ENCODE results near the gene EBF3. TPM values are rescaled to one million over a fixed set of nuclear protein-coding genes. Genes with fewer than 3 reads are reported as not detected.
A peak's percentile ranks its signal among the peaks of the same experiment; 100 is the strongest.

EBF3 gene
- total RNA-seq, 1 donor from 2014 or later, result not detected

GRCh38 chr10:129842031-129842430, 122.0 kb downstream of the EBF3 start:
- ATAC-seq, result no peak
- no peak for DNase-seq (ENCODE audit: low spot score)

- ATAC-seq (no peak), DNase-seq (ENCODE audit: low spot score) (no peak)
Measured at GRCh38 chr10:129841590-129841989, 122.5 kb downstream of the EBF3 start.

- DNase-seq (ENCODE audit: low spot score) (no peak), ATAC-seq (no peak)
Measured at GRCh38 chr10:129841071-129841470, 123.0 kb downstream of the EBF3 start.

- DNase-seq (ENCODE audit: low spot score) (no peak), ATAC-seq (no peak)
Measured at GRCh38 chr10:129840196-129840590, 123.9 kb downstream of the EBF3 start.

- DNase-seq (ENCODE audit: low spot score) (no peak), ATAC-seq (no peak)
Measured at GRCh38 chr10:129839285-129840195, 124.5 kb downstream of the EBF3 start.

GRCh38 chr10:129838794-129839193, 125.3 kb downstream of the EBF3 start:
- no peak for ATAC-seq
- no peak for DNase-seq (ENCODE audit: low spot score)

GRCh38 chr10:129837909-129838582, 126.0 kb downstream of the EBF3 start:
- no peak for DNase-seq (ENCODE audit: low spot score)

GRCh38 chr10:129836253-129836652, 127.8 kb downstream of the EBF3 start:
- DNase-seq (ENCODE audit: low spot score) (no peak), ATAC-seq (no peak)

More at GRCh38 chr10:129837909-129838582, 126.0 kb downstream of the EBF3 start:
- no peak for ATAC-seq

GRCh38 chr10:129833994-129834739, 129.9 kb downstream of the EBF3 start:
- no peak for ATAC-seq

GRCh38 chr10:129833468-129833950, 130.6 kb downstream of the EBF3 start:
- DNase-seq (ENCODE audit: low spot score), result no peak
- ATAC-seq, result no peak

More at GRCh38 chr10:129833994-129834739, 129.9 kb downstream of the EBF3 start:
- no peak for DNase-seq (ENCODE audit: low spot score)

- no peak for ATAC-seq
- DNase-seq (ENCODE audit: low spot score), result no peak
Measured at GRCh38 chr10:129832573-129833467, 131.3 kb downstream of the EBF3 start.

- DNase-seq (ENCODE audit: low spot score) (no peak), ATAC-seq (no peak)
Measured at GRCh38 chr10:129831150-129831549, 132.9 kb downstream of the EBF3 start.

GRCh38 chr10:129825826-129826225, 138.2 kb downstream of the EBF3 start:
- no peak for ATAC-seq

GRCh38 chr10:129825221-129825620, 138.9 kb downstream of the EBF3 start:
- no peak for ATAC-seq
- DNase-seq (ENCODE audit: low spot score), result no peak

More at GRCh38 chr10:129825826-129826225, 138.2 kb downstream of the EBF3 start:
- no peak for DNase-seq (ENCODE audit: low spot score)

GRCh38 chr10:129820451-129820850, 143.6 kb downstream of the EBF3 start:
- no peak for DNase-seq (ENCODE audit: low spot score)
- ATAC-seq, result no peak

GRCh38 chr10:129816656-129817045, 147.4 kb downstream of the EBF3 start:
- DNase-seq (ENCODE audit: low spot score) (no peak), ATAC-seq (no peak)

- no peak for ATAC-seq
- no peak for DNase-seq (ENCODE audit: low spot score)
Measured at GRCh38 chr10:129815898-129816655, 148.0 kb downstream of the EBF3 start.

- peak; percentile 27 for ATAC-seq
- no peak for DNase-seq (ENCODE audit: low spot score)
Measured at GRCh38 chr10:129814681-129815646, 149.1 kb downstream of the EBF3 start.

All from left lobe of liver (tissue), 2 donors.